HepG2 (cell line): ENCODE measurements around the gene LRRC15. TPM values are rescaled to one million over a fixed set of nuclear protein-coding genes. Genes with fewer than 3 reads are reported as not detected.

ENCODE experiments used
- ARNT2 ChIP-seq: sonication (generic); formaldehyde crosslinking; IDR thresholded peaks from 2 replicates; pipeline ENCODE4 v1.8.0; 2022; ENCODE audit warnings: mild to moderate bottlenecking, low read depth, missing genetic modification reagents, moderate library complexity
- BRD4 ChIP-seq: sonication (generic); formaldehyde crosslinking; IDR thresholded peaks from 2 replicates; pipeline ENCODE4 v1.4.0; 2020; ENCODE audit warnings: missing genetic modification reagents
- CENPBD1 ChIP-seq: sonication (generic); formaldehyde crosslinking; IDR thresholded peaks from 2 replicates; pipeline ENCODE4 v1.8.0; 2022; ENCODE audit warnings: missing genetic modification reagents, low read depth, mild to moderate bottlenecking, borderline replicate concordance
- HNF1A ChIP-seq, 2 experiments: sonication (generic) in 1 of 2; formaldehyde crosslinking in 1 of 2; IDR thresholded peaks; 2 replicates each; pipeline versions ENCODE4 v1.4.0 to v1.6.1; 2016 to 2020; ENCODE audit warnings: borderline replicate concordance in 1 of 2, low read depth in 1 of 2, mild to moderate bottlenecking in 1 of 2, missing genetic modification reagents in 1 of 2
- KAT2B ChIP-seq: fragments of 150-350 bp; IDR thresholded peaks from 2 replicates; pipeline ENCODE4 v1.6.1; 2014; ENCODE audit warnings: low read depth, low read length, borderline replicate concordance
- KLF11 ChIP-seq: IDR thresholded peaks from 2 replicates; pipeline ENCODE4 v1.6.1; 2016; ENCODE audit warnings: missing compliant biosample characterization
- KLF6 ChIP-seq: IDR thresholded peaks from 2 replicates; pipeline ENCODE4 v1.8.0; 2016; ENCODE audit warnings: missing biosample characterization, missing genetic modification reagents
- MAX ChIP-seq: IDR thresholded peaks from 2 replicates; pipeline ENCODE4 v1.6.1; 2012; ENCODE audit warnings: inconsistent platforms
- NCOA1 ChIP-seq: sonication (generic); formaldehyde crosslinking; IDR thresholded peaks from 2 replicates; pipeline ENCODE4 v1.9.0; 2021; ENCODE audit warnings: missing genetic modification reagents
- NR2F2 ChIP-seq: IDR thresholded peaks from 2 replicates; pipeline ENCODE4 v1.6.1; 2012; ENCODE audit warnings: low read depth, inconsistent platforms, borderline replicate concordance
- PITX1 ChIP-seq: sonication (generic); formaldehyde crosslinking; IDR thresholded peaks from 2 replicates; pipeline ENCODE4 v1.5.1; 2020; ENCODE audit warnings: mild to moderate bottlenecking, missing genetic modification reagents
- PLRG1 ChIP-seq: fragments of 450-650 bp; conservative IDR thresholded peaks from 2 replicates; pipeline ENCODE4 v1.6.1; 2016
- POGZ ChIP-seq: sonication (generic); formaldehyde crosslinking; IDR thresholded peaks from 2 replicates; pipeline ENCODE4 v1.4.0; 2020; ENCODE audit warnings: mild to moderate bottlenecking, missing genetic modification reagents
- SUZ12 ChIP-seq: fragments of 150-350 bp; IDR thresholded peaks from 2 replicates; pipeline ENCODE4 v1.6.1; 2014; ENCODE audit warnings: low read depth, low read length
- U2AF2 ChIP-seq: fragments of 200-400 bp; formaldehyde crosslinking; IDR thresholded peaks from 2 replicates; pipeline ENCODE4 v1.6.1; 2017; ENCODE audit warnings: low read depth, mild to moderate bottlenecking, low read length
- ZBTB7B ChIP-seq: sonication (generic); formaldehyde crosslinking; IDR thresholded peaks from 2 replicates; pipeline ENCODE4 v1.4.0; 2020; ENCODE audit warnings: missing genetic modification reagents
- ZFP62 ChIP-seq: sonication (generic); formaldehyde crosslinking; IDR thresholded peaks from 2 replicates; pipeline ENCODE4 v1.4.0; 2020; ENCODE audit warnings: missing genetic modification reagents
- ZMAT3 ChIP-seq: sonication (generic); formaldehyde crosslinking; conservative IDR thresholded peaks from 2 replicates; pipeline ENCODE4 v1.7.0; 2021; ENCODE audit warnings: missing genetic modification reagents
- ZNF263 ChIP-seq: sonication (generic); formaldehyde crosslinking; IDR thresholded peaks from 2 replicates; pipeline ENCODE4 v1.4.0; 2020; ENCODE audit warnings: missing genetic modification reagents
- ZNF331 ChIP-seq: sonication (generic); formaldehyde crosslinking; IDR thresholded peaks from 2 replicates; pipeline ENCODE4 v1.4.0; 2020; ENCODE audit warnings: missing genetic modification reagents
- ZNF414 ChIP-seq: sonication (generic); formaldehyde crosslinking; IDR thresholded peaks from 2 replicates; pipeline ENCODE4 v1.5.0; 2020; ENCODE audit warnings: missing genetic modification reagents
- ZNF501 ChIP-seq: sonication (generic); formaldehyde crosslinking; IDR thresholded peaks from 2 replicates; pipeline ENCODE4 v1.5.1; 2020; ENCODE audit warnings: mild to moderate bottlenecking, moderate library complexity, missing genetic modification reagents
- ZNF569 ChIP-seq: sonication (generic); formaldehyde crosslinking; IDR thresholded peaks from 2 replicates; pipeline ENCODE4 v1.5.0; 2020; ENCODE audit warnings: mild to moderate bottlenecking, missing genetic modification reagents, moderate library complexity, borderline replicate concordance
- ZNF747 ChIP-seq: sonication (generic); formaldehyde crosslinking; IDR thresholded peaks from 2 replicates; pipeline ENCODE4 v1.8.1; 2023; ENCODE audit warnings: missing genetic modification reagents, mild to moderate bottlenecking, borderline replicate concordance
- ZNF75D ChIP-seq: sonication (generic); formaldehyde crosslinking; IDR thresholded peaks from 2 replicates; pipeline ENCODE4 v1.8.1; 2023; ENCODE audit warnings: missing genetic modification reagents, mild to moderate bottlenecking, borderline replicate concordance
- ZNF816 ChIP-seq: sonication (generic); formaldehyde crosslinking; IDR thresholded peaks from 2 replicates; pipeline ENCODE4 v1.8.0; 2022; ENCODE audit warnings: missing genetic modification reagents, mild to moderate bottlenecking, borderline replicate concordance
- ZNF878 ChIP-seq: sonication (generic); formaldehyde crosslinking; IDR thresholded peaks from 2 replicates; pipeline ENCODE4 v1.8.1; 2023; ENCODE audit warnings: mild to moderate bottlenecking, missing genetic modification reagents, moderate library complexity
- polyA plus RNA-seq, 8 experiments: library from polyadenylated mRNA; depleted of rRNA in 3 of 8; stranded (reverse) in 7 of 8; unstranded in 1 of 8; fragments of >200 nt; fragmentation: Illumina TruSeq in 4 of 8; extraction: Trizol in 4 of 8; gene quantifications; 2 replicates each; pipeline versions ENCODE4 v1.2.1 to v1.2.3, GENCODE V29; 2011 to 2016; ENCODE audit warnings: low read depth in 4 of 8, missing spikeins in 1 of 8, mixed read lengths in 1 of 8; ENCODE audit not compliant: insufficient read depth in 1 of 8
- total RNA-seq, 5 experiments: library from RNA; depleted of rRNA; stranded (reverse); fragments of >200 nt; fragmentation: Illumina TruSeq; extraction: Trizol; gene quantifications; 2 replicates each; pipeline ENCODE4 v1.2.3, GENCODE V29; 2016; ENCODE audit warnings: low read depth in 1 of 5

The LRRC15 gene
- total and polyA plus RNA-seq, 2 of the 13 experiments (the other 11 are each of a cell fraction or from before 2014, with no cell fraction given) = not detected

- peak; percentile 47; the same call in 1 of the 2 replicates for TF ChIP-seq ZNF331 (CRISPR knock-in tag)
- peak; percentile 70; the same call in 1 of the 2 replicates for TF ChIP-seq ARNT2 (CRISPR knock-in tag)
- TF ChIP-seq ZNF75D (CRISPR knock-in tag) = no peak
- TF ChIP-seq ZBTB7B (CRISPR knock-in tag) = peak; percentile 11; the same call in 1 of the 2 replicates
- peak; percentile 45 for TF ChIP-seq MAX
- no peak for TF ChIP-seq KAT2B
- TF ChIP-seq PITX1 (CRISPR knock-in tag) = peak; percentile 66; the same call in 1 of the 2 replicates
- TF ChIP-seq KLF6 (CRISPR knock-in tag) = peak; percentile 25; the same call in 1 of the 2 replicates
- TF ChIP-seq ZFP62 (CRISPR knock-in tag) = no peak
- peak; percentile 41; the same call in 1 of the 2 replicates for TF ChIP-seq ZNF414 (CRISPR knock-in tag)
- no peak for TF ChIP-seq ZNF747 (CRISPR knock-in tag)
- no peak for TF ChIP-seq CENPBD1
- TF ChIP-seq NR2F2 = peak; percentile 60; the same call in 1 of the 2 replicates
- TF ChIP-seq PLRG1 = no peak
- peak; percentile 58; the same call in 1 of the 2 replicates for TF ChIP-seq ZNF501 (CRISPR knock-in tag)
- no peak for TF ChIP-seq U2AF2
- TF ChIP-seq POGZ (CRISPR knock-in tag) = peak; percentile 55; the same call in 1 of the 2 replicates
- TF ChIP-seq ZNF263 (CRISPR knock-in tag) = peak; percentile 29; the same call in 1 of the 2 replicates
- TF ChIP-seq SUZ12 = no peak
- peak; percentile 74; the same call in 1 of the 2 replicates for TF ChIP-seq KLF11 (CRISPR knock-in tag)
- TF ChIP-seq HNF1A (IDR thresholded peaks at IDR 0.05; ENCODE audit: low read depth) = peak; percentile 97
- TF ChIP-seq HNF1A (CRISPR knock-in tag; IDR thresholded peaks at IDR 0.05; ENCODE audit: borderline replicate concordance) = peak; percentile 97
- peak; percentile 55; the same call in 1 of the 2 replicates for TF ChIP-seq ZMAT3 (CRISPR knock-in tag)
- TF ChIP-seq ZNF816 (CRISPR knock-in tag) = no peak; the same call in 1 of the 2 replicates
- TF ChIP-seq ZNF569 (CRISPR knock-in tag) = no peak
- no peak for TF ChIP-seq BRD4
- TF ChIP-seq ZNF878 (CRISPR knock-in tag) = no peak
- no peak for TF ChIP-seq NCOA1
Measured at GRCh38 chr3:194320744-194321243, 48.7 kb downstream of the LRRC15 start (continued).
